Measurements from ENCODE around the gene GPR152. TPM values are rescaled to one million over a fixed set of nuclear protein-coding genes. Genes with fewer than 3 reads are reported as not detected.
A peak's percentile ranks its signal among the peaks of the same experiment; 100 is the strongest.
"Not testable (repeated sequence)": the region's sequence is repeated elsewhere in the genome, so short reads cannot be mapped to it uniquely, and the experiment has no call there.

GPR152 gene
- total RNA-seq, 1 experiment from 2014 or later, result not detected

- no peak for DNase-seq (ENCODE audit: low spot score)
These were observed 13.8 kb upstream of the GPR152 start for GRCh38 chr11:67466367-67466766.

DNA sequence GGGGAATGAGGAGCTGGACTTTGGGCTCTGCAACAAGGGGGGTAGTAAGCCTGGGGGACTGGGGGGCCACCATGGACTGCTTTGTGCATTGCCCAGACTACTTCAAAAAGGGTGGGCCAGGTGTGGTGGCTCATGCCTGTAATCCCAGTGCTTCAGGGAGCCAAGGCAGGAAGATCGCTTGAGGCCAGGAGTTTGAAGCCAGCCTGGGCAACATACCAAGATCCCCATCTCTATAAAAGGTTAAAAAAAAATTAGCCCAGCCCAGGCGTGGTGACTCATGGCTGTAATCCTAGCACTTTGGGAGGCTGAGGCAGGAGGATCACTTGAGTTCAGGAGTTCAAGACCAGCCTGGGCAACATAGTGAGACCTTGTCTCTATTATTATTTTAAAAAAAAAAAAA is 13.0 kb upstream of the GPR152 start:
- not testable (repeated sequence) for DNase-seq (ENCODE audit: low spot score)

DNA sequence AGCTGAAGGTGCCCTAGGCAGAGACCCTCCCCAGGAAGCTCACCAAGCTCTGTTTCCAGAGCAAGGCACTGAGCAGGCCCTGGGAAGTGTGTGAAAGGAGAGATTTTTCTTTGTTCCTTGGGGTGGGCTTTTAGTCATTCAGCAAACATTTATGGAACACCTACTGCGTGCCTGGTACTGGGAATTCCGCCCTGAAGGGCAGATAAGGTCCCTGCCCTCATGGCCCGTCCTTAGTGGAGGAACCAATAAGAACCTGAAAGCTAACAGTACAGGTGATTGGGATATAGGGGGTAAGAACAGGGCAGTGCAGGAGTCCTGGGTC is 12.6 kb upstream of the GPR152 start:
- peak; percentile 50 for DNase-seq (ENCODE audit: low spot score)

DNA sequence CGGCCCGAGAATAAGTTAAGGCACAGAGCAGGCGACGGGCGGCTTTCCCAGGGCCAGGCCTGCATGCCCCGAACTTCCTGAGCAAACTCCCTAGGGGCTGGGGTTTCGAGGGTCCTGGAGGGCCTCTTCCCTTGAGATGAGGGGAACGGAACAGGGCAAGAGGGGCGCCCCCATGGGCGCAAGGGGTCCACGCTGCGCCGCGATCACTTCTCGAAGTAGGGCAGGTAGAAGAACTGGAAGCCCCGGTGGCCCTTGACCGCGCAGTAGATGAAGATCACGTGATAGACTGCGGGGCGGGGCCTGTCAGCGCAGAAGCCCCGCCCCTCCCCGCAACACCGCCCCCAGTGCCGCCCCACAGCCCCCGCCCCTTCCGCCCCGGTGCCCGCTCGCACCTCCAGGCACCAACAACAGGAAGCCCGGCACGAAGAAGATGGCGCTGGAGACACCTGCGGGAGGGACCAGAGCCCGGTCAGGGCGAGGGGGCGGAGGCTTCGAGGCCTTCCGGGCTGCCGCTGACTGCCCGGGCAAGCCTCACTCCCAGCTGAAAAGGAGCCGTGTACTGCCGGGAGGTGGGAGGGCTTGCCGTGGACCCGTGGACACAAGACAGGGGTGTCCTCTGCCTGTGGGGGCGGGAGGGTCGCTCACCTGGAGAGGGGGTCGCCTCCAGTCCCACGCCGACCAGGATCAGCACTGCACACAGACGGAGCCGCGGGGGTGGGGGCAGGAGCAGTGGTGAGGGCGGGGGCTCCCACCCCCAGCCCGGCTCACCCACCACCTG is 12.1 kb upstream of the GPR152 start:
- peak; percentile 95 for DNase-seq (ENCODE audit: low spot score)

GRCh38 chr11:67463680-67464410 is 11.3 kb upstream of the GPR152 start:
- DNase-seq (ENCODE audit: low spot score), result peak; percentile 96

GRCh38 chr11:67463186-67463585 is 10.7 kb upstream of the GPR152 start:
- DNase-seq (ENCODE audit: low spot score), result no peak

GRCh38 chr11:67458266-67458665 is 5.7 kb upstream of the GPR152 start:
- no peak for DNase-seq (ENCODE audit: low spot score)

DNA sequence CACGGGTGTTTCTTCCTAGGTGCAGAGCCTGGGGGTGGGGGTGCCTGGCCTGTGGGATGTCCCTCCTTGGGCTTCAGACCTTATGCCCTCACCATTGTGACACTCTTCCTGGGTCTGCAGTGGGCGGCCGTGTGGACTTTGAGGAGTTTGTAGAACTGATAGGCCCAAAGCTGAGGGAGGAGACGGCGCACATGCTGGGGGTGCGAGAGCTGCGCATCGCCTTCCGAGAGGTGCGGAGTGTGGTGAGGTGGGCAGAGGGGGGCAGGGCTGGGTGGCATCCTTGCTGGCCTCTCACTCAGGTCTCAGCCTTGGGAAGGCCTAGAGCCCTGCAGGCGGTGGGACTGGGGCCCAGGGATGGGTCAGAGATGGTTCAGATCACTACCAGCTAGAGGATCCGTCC is 4.9 kb upstream of the GPR152 start:
- no peak for DNase-seq (ENCODE audit: low spot score)

DNA sequence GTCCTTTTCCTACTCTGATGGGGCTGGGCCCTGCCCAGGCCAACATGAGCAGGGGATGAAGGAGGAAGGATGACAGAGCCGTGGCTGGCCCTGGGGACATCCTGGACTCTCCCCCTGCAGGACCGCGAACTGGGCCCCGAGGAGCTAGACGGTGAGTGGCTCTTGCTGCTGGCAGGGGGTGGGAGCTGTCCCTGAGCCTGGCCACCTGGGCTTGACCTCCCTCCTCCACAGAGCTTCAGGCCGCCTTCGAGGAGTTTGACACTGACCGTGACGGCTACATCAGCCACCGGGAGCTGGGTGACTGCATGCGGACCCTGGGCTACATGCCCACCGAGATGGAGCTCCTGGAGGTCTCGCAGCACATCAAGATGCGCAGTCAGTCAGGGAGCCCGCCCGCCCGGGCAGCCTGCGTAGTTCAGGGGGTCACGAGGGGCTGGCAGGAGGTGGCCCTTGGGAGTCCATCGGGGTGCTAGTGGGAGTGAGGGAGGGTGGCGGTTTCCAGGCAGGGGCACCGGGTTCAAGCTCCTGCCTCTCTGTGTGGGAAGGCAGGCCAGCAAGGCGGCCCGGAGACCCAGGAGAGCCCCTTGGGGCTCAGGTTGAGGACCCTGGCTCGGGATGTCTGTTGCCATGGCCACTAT is 3.7 kb upstream of the GPR152 start:
- no peak for DNase-seq (ENCODE audit: low spot score)

GRCh38 chr11:67455054-67455453 is 2.5 kb upstream of the GPR152 start, which contains the start of gene CABP4:
CABP4 (plus strand) TSS chr11:67455354; CDS start chr11:67455424, 70 bp downstream.
- DNase-seq (ENCODE audit: low spot score), result no peak

DNA sequence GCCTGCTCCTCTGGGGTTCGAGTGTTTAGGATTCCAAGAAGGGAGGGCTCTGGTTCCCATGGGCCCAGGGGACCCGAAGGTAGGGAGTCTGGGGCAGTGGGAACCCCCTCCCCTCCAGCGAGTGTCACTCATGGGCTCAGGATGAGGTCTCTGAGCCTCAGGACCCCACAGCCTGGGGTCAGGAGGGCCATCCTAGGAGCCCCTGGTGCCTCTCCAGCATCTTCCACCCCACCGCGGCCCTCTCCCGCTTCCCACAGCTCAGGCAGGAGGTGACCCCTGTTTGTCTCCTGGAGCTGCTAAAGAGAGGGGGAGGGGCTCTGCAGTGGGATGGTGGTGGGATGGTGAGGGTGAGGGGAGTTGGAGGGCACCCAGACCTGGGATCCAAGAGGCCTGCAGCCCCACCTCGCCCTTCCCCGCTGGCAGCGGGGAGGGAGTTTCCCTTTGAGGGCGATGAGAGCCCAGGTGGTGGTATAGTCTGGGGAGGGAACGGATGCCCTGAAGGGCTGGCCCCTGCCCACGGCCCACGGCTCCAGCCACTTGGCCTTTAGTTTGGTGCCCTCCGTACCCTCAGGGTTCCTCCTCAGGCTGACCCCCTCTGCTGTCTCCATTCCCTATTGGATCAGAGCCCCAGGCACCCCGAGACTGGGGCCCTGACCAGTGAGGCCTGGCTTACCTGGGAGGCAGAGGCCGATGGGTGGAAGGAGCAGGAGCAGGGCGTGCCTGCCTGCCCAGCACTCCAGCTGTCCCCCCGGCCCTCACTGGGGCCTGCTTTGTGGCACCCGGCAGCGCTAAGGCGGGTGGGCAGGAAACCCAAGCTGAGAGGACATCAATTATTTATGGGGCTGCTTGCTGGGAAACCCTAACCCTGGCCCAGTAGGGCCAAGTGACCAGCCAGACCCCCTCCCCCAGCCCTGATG is 1.5 kb upstream of the GPR152 start:
- no peak for DNase-seq (ENCODE audit: low spot score)

- DNase-seq (ENCODE audit: low spot score), result no peak
These were observed 912 bp downstream of the GPR152 start for GRCh38 chr11:67451658-67451976.

- DNase-seq (ENCODE audit: low spot score), result no peak
These were observed 1.5 kb downstream of the GPR152 start for GRCh38 chr11:67450796-67451657.

DNA sequence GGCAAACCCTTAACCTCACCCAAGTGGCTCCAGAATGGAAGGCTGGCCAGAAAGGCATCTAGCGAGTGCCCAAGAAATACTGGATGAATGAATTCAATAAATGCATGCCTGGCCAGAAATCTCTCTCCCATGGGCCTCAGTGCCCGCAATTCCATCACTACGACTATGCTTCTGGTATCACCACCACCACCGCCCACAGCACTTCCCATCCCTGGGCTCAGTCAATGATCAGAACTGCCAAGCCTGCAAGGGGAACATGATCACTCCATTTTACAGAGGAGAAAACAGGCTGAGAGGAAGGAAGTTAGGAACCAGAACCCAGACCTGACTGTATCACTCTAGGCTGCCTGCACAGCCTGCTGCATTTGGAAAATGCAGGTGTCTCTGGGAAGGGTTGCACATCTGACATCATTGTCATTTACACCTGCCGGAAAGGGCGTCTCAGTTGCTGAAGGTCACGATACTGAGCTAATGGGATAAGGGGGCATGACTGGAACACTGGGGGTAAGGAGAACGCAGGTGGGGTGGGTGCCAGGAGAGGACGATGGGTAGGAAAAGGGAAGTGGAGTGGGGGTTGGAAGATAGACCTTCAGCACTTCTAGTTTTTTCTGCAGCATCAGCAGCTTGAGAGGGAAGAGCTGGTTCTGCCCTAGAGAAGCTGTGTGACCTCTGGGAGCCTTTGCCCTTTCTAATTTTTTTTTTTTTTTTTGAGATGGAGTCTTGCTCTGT is 3.2 kb downstream of the GPR152 start:
- DNase-seq (ENCODE audit: low spot score), result no peak

DNA sequence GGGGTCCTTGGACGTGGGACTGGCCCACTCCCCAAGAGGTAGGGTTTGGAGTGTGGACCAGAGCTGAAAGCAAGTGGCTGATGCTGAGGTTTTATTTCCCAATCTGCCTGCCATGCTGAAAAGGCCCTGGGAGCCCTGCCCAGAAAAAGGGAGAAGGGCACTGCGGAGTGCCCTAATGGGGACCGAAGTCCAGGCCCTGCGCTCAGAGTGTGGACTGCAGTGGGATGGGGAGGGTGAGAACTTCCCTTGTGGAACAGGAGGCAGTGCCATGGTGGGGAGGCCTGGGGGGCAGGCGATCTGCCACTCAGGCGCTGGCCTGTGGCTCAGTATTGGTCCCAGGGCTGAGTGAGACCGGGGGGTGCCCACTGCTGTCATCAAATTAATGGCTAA is 4.3 kb downstream of the GPR152 start:
- DNase-seq (ENCODE audit: low spot score), result no peak

DNA sequence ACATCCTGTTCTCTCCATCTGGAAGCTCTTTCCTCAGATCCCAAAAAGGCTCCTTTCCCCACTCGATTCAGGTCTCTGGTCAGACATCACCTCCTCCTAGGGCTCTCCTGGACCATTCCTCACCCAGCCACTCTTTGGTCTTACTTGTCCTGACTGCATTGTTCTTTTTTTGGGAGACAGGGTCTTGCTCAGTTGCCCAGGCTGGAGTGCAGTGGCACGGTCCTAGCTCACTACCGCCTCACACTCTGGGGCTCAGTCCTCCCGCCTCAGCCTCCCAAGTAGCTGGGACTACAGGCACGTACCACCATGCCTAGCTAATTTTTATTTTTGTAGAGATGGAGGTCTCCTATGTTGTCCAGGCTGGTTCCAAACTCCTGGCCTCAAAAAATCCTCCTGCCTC is 7.0 kb downstream of the GPR152 start:
- DNase-seq (ENCODE audit: low spot score), result no peak

DNA sequence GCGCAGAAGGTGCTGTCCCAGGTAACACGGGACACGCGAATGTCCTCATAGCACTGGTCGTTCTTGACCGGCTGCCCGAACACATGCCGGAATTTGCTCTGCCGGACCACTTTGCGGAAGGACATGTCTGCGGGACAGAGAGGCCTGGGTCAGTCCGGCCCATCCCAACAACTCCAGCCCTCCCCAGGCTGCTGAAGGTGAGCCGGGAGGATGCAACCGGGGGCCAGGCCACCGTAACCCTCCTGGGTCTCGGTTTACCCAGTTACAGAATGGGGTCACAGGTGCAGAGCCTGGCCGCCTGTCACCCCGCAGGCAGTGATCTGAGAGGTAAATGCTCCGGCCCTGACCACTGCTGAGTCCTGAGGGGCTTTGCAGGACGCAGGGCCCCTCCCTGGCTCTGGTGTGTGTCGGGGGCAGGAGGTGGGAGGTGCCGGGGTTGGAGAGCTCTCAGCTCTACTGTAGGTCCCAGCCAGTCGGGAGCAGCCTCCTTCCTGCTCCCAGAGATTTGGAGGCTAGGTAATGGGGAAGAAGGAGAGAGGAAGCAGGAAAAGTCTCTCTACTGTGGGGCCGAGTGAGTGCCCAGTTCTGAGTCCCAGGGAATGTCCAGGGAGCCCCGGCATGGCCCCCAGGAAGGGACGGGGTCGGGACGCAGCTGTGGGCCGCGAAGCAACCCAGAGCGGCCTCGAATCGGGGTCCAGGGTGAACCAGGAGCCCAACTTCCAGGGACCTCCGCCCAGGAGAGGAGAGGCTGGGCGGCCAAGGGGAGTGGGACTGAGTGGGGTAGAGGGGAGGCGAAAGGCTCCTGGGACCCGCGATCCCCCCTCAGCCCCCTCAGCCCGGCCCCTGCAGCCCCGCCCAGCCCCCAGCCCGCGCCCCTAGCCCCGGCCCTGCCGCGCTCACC is 9.8 kb downstream of the GPR152 start:
- no peak for DNase-seq (ENCODE audit: low spot score)

DNA sequence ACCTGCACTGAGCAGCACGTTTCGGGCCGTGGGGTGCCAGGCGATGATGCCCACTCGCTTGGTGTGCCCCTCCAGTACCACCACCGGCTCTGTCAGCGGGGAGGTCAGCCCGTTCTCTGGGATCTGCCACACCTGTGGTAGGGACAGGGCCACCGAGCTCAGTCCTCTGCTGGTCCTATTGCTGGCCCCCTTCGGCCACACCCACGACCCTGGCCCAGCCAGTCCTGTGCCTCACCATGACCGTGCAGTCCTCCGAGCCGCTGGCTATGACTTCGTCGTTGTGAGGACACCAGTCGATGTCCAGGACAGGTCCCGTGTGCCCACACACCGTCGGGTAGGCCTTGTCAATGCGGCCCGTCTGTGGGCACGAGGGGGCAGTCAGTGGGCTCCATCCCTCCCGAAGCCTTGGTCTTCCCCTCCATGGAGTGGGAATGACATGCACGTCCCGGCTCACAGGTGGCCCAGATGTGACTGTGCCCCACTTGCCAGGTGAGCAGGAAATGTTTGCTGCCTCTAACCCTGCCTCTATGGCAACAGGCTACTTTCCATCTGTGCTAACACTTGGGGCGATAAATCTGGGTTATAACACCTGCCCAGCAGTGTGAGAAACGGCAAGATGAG is 10.7 kb downstream of the GPR152 start:
- no peak for DNase-seq (ENCODE audit: low spot score)
